ENCODE measurements around the gene EIPR1.

DNA sequence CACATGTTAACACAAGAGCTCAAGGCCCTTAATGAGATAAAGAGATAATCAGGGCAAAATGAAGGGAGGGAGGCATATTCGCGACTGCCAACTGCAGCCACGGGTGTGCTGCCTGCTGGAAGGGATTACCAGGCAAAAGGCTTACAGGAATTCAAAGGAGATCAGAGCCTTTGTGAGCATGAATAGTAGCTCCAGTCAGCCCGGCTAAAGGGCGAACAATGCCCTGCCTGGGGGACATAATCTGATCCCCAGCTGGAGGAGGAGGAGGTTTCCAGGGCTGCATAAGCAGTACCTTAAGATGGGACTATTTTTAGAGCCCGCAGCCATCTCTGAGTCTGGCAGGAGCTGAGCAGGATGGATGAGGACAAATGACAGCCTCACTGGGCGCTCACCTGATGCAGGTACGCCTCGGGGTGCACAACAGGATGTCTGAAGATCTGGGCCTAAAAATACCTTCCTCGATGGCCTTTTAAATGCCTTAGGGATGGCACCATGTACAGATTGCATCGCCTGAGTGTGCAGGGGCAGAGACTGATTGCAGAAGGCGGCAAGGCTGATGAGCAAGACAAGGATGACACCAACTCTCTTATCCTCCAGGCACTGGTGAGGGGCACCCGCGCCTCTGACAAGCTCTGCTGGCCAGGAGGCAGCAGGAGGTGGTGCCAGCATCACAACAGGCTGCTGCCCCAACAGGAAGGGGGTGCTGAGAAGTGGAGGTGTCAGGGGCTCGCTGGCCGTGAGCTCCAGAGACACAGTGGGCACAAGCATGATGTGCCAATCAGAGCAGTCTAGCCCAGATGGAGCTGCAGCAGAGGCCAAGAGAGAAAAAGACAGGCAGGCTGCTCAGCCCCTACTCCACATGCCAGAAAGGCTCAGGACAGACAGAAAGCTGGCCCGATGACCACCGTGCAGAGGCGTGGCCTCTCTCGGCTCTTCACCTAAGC, 111.4 kb downstream of the EIPR1 start:
- TF ChIP-seq, protein P1, sequence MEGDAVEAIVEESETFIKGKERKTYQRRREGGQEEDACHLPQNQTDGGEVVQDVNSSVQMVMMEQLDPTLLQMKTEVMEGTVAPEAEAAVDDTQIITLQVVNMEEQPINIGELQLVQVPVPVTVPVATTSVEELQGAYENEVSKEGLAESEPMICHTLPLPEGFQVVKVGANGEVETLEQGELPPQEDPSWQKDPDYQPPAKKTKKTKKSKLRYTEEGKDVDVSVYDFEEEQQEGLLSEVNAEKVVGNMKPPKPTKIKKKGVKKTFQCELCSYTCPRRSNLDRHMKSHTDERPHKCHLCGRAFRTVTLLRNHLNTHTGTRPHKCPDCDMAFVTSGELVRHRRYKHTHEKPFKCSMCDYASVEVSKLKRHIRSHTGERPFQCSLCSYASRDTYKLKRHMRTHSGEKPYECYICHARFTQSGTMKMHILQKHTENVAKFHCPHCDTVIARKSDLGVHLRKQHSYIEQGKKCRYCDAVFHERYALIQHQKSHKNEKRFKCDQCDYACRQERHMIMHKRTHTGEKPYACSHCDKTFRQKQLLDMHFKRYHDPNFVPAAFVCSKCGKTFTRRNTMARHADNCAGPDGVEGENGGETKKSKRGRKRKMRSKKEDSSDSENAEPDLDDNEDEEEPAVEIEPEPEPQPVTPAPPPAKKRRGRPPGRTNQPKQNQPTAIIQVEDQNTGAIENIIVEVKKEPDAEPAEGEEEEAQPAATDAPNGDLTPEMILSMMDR (IDR thresholded peaks at IDR 0.05) = no peak
- TF ChIP-seq POLR2A (IDR thresholded peaks at IDR 0.05) = no peak
